Neural cell (in vitro differentiated cells): Measurements from ENCODE around the gene TAS2R46. TPM values are rescaled to one million over a fixed set of nuclear protein-coding genes. Genes with fewer than 3 reads are reported as not detected.
"Not testable (repeated sequence)": the region's sequence is repeated elsewhere in the genome, so short reads cannot be mapped to it uniquely, and the experiment has no call there.

ENCODE experiments used
- H2AFZ ChIP-seq: fragments of 200-600, 300-800 bp; sonication (generic), shearing (Covaris generic); 2 replicates; pipeline ENCODE4 v1.6.0; 2014; ENCODE audit warnings: low read depth, mild to moderate bottlenecking, antibody characterized with exemption, low read length, moderate library complexity
- H3F3A ChIP-seq: fragments of 200-600 bp; shearing (Covaris generic); 2 replicates; pipeline ENCODE4 v1.6.1; 2016; ENCODE audit warnings: mild to moderate bottlenecking, moderate library complexity, mixed read lengths, antibody characterized with exemption, low read length; ENCODE audit not compliant: insufficient read depth, poor library complexity, severe bottlenecking
- H3K27ac ChIP-seq: fragments of 200-600, 300-800 bp; sonication (generic), shearing (Covaris generic); 2 replicates; pipeline ENCODE4 v1.5.1; 2014; ENCODE audit warnings: mild to moderate bottlenecking, low read length, moderate library complexity
- H3K27me3 ChIP-seq: fragments of 300-800, 200-600 bp; sonication (generic), shearing (Covaris generic); 2 replicates; pipeline ENCODE4 v1.6.0; 2014; ENCODE audit warnings: mild to moderate bottlenecking, low read depth, low read length, moderate library complexity; ENCODE audit not compliant: insufficient read depth
- H3K36me3 ChIP-seq: fragments of 300-800, 200-600 bp; sonication (generic), shearing (Covaris generic); 2 replicates; pipeline ENCODE4 v1.5.1; 2014; ENCODE audit warnings: mild to moderate bottlenecking, antibody characterized with exemption, low read length, moderate library complexity; ENCODE audit not compliant: insufficient read depth
- H3K4me2 ChIP-seq: fragments of 300-800, 200-600 bp; sonication (generic), shearing (Covaris generic); 2 replicates; pipeline ENCODE4 v1.6.0; 2014; ENCODE audit warnings: mild to moderate bottlenecking, low read length
- H3K4me3 ChIP-seq: fragments of 300-800, 200-600 bp; sonication (generic), shearing (Covaris generic); 2 replicates; pipeline ENCODE4 v1.5.1; 2014; ENCODE audit warnings: mild to moderate bottlenecking, low read length, moderate library complexity
- H3K79me2 ChIP-seq: fragments of 200-600 bp; shearing (Covaris generic); replicated peaks from 2 replicates; pipeline ENCODE4 v1.6.0; 2014; ENCODE audit warnings: mild to moderate bottlenecking, low read length, moderate library complexity; ENCODE audit not compliant: insufficient read depth
- H3K9ac ChIP-seq: fragments of 300-800, 200-600 bp; sonication (generic), shearing (Covaris generic); 2 replicates; pipeline ENCODE4 v1.6.1; 2016; ENCODE audit warnings: mild to moderate bottlenecking, low read length, mixed read lengths
- H3K9me2 ChIP-seq: fragments of 200-600 bp; shearing (Covaris generic); 2 replicates; pipeline ENCODE4 v1.6.1; 2016; ENCODE audit warnings: mild to moderate bottlenecking, low read length, mixed read lengths; ENCODE audit not compliant: insufficient read depth
- H3K9me3 ChIP-seq: fragments of 200-600, 300-800 bp; sonication (generic), shearing (Covaris generic); 2 replicates; pipeline ENCODE4 v1.6.1; 2016; ENCODE audit warnings: mild to moderate bottlenecking, mixed run types, low read length, moderate library complexity, mixed read lengths
- H4K20me1 ChIP-seq: fragments of 200-600 bp; shearing (Covaris generic); 2 replicates; pipeline ENCODE4 v1.6.1; 2016; ENCODE audit warnings: mild to moderate bottlenecking, mixed run types; ENCODE audit not compliant: insufficient read depth
- EP300 ChIP-seq: fragments of 450-650 bp; conservative IDR thresholded peaks from 2 replicates; pipeline ENCODE4 v1.6.1; 2014; ENCODE audit warnings: antibody characterized with exemption, mild to moderate bottlenecking, moderate library complexity; ENCODE audit not compliant: poor library complexity, severe bottlenecking
- EZH2 ChIP-seq: fragments of 200-600, 300-800 bp; shearing (Covaris generic), sonication (generic); IDR thresholded peaks from 2 replicates; pipeline ENCODE4 v1.6.1; 2014; ENCODE audit warnings: antibody characterized with exemption, low read length, borderline replicate concordance, mild to moderate bottlenecking; ENCODE audit not compliant: insufficient read depth, poor library complexity, severe bottlenecking
- MXI1 ChIP-seq: fragments of 450-650 bp; conservative IDR thresholded peaks from 2 replicates; pipeline ENCODE4 v1.6.1; 2014; ENCODE audit warnings: antibody characterized with exemption, mild to moderate bottlenecking; ENCODE audit not compliant: poor library complexity, severe bottlenecking
- POLR2AphosphoS5 ChIP-seq: IDR thresholded peaks from 2 replicates; pipeline ENCODE4 v1.6.1; 2012
- RAD21 ChIP-seq: fragments of 450-650 bp; conservative IDR thresholded peaks from 2 replicates; pipeline ENCODE4 v1.6.1; 2014; ENCODE audit warnings: antibody characterized with exemption, mild to moderate bottlenecking, moderate library complexity
- REST ChIP-seq: IDR thresholded peaks from 2 replicates; pipeline ENCODE4 v1.6.1; 2012; ENCODE audit warnings: borderline replicate concordance
- SMC3 ChIP-seq: fragments of 450-650 bp; conservative IDR thresholded peaks from 2 replicates; pipeline ENCODE4 v1.6.1; 2014; ENCODE audit warnings: antibody characterized with exemption, mild to moderate bottlenecking, moderate library complexity; ENCODE audit not compliant: poor library complexity
- TAF1 ChIP-seq: IDR thresholded peaks from 2 replicates; pipeline ENCODE4 v1.6.1; 2012; ENCODE audit warnings: low read depth
- polyA plus RNA-seq: library from polyadenylated mRNA; depleted of rRNA; stranded (reverse); fragments of >200 nt; gene quantifications from 2 replicates; pipeline ENCODE4 v1.2.3, GENCODE V29; 2014
- TF ChIP-seq, protein P1 (sequence below): fragments of 450-650 bp; IDR thresholded peaks from 2 replicates; pipeline ENCODE4 v1.5.1; 2014; ENCODE audit warnings: antibody characterized with exemption, mild to moderate bottlenecking, moderate library complexity; ENCODE audit not compliant: poor library complexity, severe bottlenecking

The TAS2R46 gene
- polyA plus RNA-seq, 1 donor from 2014 or later: not detected

- Histone ChIP-seq H3K4me3 (no peak overlapping the region), H3K27ac (no peak overlapping the region), H3K9me3 (no peaks in the 10 kb centered on the region), H3K79me2 (peaks cover 5% of the 10 kb centered on the region), H3K9ac (no peak overlapping the region), H3K9me2 (no peaks in the 10 kb centered on the region), H3K4me2 (no peak overlapping the region), H4K20me1 (no peaks in the 10 kb centered on the region), H3K36me3 (peaks cover 6% of the 10 kb centered on the region), H3K27me3 (no peaks in the 10 kb centered on the region), H2AFZ (no peak overlapping the region), H3F3A (no peaks in the 10 kb centered on the region)
- TF ChIP-seq POLR2AphosphoS5 (no peak), MXI1 (no peak), RAD21 (no peak), EP300 (no peak), TAF1 (no peak), SMC3 (no peak), REST (no peak), EZH2 (no peak)
- TF ChIP-seq, protein P1, sequence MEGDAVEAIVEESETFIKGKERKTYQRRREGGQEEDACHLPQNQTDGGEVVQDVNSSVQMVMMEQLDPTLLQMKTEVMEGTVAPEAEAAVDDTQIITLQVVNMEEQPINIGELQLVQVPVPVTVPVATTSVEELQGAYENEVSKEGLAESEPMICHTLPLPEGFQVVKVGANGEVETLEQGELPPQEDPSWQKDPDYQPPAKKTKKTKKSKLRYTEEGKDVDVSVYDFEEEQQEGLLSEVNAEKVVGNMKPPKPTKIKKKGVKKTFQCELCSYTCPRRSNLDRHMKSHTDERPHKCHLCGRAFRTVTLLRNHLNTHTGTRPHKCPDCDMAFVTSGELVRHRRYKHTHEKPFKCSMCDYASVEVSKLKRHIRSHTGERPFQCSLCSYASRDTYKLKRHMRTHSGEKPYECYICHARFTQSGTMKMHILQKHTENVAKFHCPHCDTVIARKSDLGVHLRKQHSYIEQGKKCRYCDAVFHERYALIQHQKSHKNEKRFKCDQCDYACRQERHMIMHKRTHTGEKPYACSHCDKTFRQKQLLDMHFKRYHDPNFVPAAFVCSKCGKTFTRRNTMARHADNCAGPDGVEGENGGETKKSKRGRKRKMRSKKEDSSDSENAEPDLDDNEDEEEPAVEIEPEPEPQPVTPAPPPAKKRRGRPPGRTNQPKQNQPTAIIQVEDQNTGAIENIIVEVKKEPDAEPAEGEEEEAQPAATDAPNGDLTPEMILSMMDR: no peak
Observed at GRCh38 chr12:11040162-11040561, 21.9 kb downstream of the TAS2R46 start.

GRCh38 chr12:11039171-11039570 is 22.9 kb downstream of the TAS2R46 start:
- H3K9me3 ChIP-seq: no peaks in the 10 kb centered on the region
- no peak overlapping the region for H2AFZ ChIP-seq
- TF ChIP-seq REST: no peak
- TF ChIP-seq TAF1: no peak
- TF ChIP-seq, protein P1: no peak
- no peak for TF ChIP-seq RAD21

GRCh38 chr12:11033959-11034358 is 28.1 kb downstream of the TAS2R46 start:
- not testable (repeated sequence) for H4K20me1 ChIP-seq, H3K27ac ChIP-seq, H3K4me3 ChIP-seq, H3K4me2 ChIP-seq, H3K9me3 ChIP-seq, H3K9me2 ChIP-seq, H3K27me3 ChIP-seq, H2AFZ ChIP-seq, H3K79me2 ChIP-seq, H3K9ac ChIP-seq, H3K36me3 ChIP-seq, H3F3A ChIP-seq

More at GRCh38 chr12:11039171-11039570, 22.9 kb downstream of the TAS2R46 start:
- Histone ChIP-seq H3K9ac (no peak overlapping the region), H3K4me2 (no peak overlapping the region), H3K27ac (no peak overlapping the region), H3K36me3 (no peaks in the 10 kb centered on the region), H3K27me3 (no peaks in the 10 kb centered on the region), H3K9me2 (no peaks in the 10 kb centered on the region), H4K20me1 (no peaks in the 10 kb centered on the region), H3K79me2 (peaks cover 5% of the 10 kb centered on the region), H3F3A (no peaks in the 10 kb centered on the region), H3K4me3 (no peak overlapping the region)
